ENCODE results near the gene CDK5RAP2.
A peak's percentile ranks its signal among the peaks of the same experiment; 100 is the strongest.
"Not testable (repeated sequence)": the region's sequence is repeated elsewhere in the genome, so short reads cannot be mapped to it uniquely, and the experiment has no call there.

CDK5RAP2 gene

DNA sequence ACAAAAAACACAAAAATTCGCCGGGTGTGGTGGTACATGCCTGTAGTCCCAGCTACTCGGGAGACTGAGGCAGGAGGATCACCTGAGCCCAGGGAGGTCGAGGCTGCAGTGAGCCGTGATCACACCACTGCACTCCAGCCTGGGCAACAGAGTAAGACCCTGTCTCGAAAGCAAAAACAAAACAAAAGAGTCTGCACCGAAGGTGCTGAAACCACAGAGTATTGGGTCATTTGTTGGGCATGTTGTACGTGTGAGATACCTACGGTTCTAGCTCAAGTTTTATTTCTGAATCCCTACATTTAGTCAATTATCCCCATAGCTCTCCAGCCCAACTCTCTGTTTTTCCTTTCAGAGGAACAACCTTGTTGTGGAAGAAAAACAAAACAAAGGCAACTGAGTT is 118.3 kb downstream of the CDK5RAP2 start:
- not testable (repeated sequence) for DNase-seq

DNA sequence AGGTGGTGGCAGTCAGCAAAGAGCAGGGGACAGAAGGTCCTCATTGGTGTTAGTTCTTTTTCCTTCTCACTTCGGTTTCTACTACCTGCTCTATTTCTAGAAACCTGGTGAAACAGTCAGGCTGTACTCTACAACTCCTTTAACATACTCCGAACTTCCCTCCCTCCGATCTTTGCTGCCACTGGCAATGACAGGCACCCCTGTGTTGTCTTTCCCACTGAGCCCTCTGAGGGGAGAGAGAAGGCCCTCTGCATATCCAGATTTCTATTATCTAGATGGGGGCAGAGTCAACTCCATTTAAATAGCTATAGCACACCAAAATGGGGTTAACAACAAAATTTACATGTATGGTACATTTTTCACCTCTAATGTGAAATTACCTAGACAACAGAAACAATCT is 123.7 kb downstream of the CDK5RAP2 start:
- no peak for DNase-seq

GRCh38 chr9:120454467-120454866 is 125.5 kb downstream of the CDK5RAP2 start:
- DNase-seq = no peak

DNA sequence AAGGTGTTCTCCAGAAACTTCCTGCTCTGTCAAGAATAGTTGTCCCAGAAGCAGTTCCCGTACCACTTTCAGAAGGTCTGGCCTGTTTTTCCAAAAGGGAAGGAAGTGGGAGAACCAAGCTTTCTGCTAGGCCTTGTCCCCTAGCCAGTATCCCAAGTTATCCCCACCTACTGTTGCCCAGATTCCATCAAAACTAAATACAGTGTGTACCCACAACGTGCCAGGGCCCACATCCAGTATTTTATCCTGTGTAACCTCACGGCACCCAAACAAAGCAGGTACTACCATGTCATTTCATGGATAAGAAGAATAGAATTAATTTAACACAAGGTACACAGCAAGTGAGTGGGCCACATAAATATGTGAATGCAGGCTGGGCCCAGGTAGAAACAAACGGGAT is 126.2 kb downstream of the CDK5RAP2 start:
- DNase-seq = no peak

DNA sequence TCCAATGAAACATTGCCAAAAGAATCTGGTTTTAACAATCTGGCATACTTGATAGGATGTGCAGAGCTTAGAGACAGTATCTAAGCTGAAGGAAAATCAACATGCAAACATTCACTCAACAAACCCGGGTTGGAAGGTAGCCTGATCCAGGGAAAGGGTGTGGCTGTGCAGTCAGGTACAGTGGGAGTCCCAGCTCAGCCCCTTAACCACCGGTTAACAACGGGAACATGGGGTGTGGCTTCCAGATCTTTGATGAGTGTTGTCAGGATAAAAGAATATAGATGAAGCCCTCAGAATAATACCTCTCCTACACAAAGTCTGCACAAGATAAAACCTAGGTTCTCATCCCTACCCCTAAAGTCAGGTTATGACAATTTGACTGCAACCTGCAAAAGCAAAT is 127.3 kb downstream of the CDK5RAP2 start:
- DNase-seq = no peak

GRCh38 chr9:120450916-120451315 is 129.1 kb downstream of the CDK5RAP2 start:
- DNase-seq = no peak

GRCh38 chr9:120449566-120449965 is 130.4 kb downstream of the CDK5RAP2 start:
- DNase-seq = no peak

DNA sequence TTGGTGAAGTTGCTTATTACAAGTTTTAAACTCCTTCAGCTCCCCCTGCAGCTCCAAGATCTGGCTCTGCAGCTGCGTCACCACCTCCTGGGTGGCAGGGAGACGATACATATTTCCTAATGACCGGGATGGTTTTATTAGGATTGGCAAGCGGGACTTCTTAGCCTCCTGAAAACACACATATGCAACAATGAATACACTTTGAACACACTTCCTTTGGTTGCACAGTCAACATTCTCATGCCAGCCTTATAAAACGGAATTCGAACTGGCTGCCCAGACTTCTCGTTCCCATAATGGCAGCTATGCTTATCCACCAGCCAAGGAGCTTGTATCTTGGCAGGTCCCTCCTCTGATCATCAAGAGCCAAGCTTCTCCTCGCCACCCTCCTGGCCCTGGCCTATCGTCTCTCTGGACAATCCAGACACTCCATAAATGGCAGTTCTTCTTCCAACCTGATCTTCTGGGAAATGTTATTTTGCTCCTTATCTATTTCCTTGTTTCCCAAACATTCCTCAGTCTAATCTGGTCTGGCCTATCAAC is 131.9 kb downstream of the CDK5RAP2 start:
- DNase-seq = no peak

DNA sequence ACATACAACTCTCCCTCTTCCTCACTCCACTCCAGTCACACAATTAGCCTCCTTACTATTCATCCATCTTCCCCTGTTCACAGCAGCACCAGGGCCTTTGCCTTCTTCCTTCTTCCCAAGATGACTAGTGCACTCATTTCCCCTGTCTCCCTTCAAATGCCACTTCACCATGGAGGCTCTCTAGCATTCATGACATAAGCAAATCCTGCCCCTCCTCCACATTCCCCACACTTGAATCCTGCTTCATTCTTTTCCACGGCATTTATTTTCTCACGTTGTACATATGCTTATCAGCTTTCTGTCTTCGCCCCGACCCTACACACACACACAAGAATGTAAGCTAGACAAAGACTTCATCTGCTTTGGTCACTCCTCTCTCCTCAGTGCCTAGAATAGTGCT is 133.3 kb downstream of the CDK5RAP2 start:
- no peak for DNase-seq

DNA sequence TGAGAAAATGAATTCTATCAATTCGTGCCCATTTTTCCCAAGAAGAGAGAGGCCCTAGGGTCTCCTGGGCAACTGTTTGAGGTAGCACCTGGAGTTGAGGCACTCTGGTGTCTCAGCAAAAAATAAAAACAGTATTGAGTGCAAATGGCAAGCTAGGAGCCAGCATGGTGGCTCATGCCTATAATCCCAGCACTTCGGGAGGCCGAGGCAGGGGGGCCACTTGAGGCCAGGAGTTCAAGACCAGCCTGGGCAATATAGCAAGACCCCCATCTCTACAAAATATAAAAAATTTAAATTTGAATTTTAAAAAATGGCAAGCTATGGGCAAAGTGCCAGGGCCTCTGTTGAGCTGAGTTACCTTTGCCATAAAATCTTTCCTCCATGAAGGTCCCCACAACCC is 136.0 kb downstream of the CDK5RAP2 start:
- no peak for DNase-seq

DNA sequence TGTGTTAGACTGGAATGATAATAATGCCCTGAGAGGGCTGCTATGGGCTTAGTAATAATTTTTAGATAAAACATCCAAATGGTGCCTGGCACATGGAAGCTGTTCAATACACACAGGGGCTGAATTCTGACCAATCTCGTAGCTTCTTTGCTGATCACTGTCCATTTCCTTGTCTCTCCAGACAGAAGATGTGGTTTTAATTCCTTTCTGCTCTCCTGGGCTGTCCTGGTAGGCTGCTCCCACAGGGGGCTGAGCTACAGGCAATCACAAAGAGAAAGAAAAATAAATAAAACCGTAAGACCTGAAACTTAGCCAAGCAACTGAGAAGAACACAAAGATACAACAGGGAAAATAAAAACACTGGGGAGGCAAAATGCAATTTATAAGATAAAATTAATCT is 136.5 kb downstream of the CDK5RAP2 start:
- DNase-seq = peak; percentile 39

GRCh38 chr9:120442308-120442995 is 137.5 kb downstream of the CDK5RAP2 start:
- DNase-seq = no peak

- peak; percentile 21 for DNase-seq
Observed at GRCh38 chr9:120441426-120442307, 138.3 kb downstream of the CDK5RAP2 start.

DNA sequence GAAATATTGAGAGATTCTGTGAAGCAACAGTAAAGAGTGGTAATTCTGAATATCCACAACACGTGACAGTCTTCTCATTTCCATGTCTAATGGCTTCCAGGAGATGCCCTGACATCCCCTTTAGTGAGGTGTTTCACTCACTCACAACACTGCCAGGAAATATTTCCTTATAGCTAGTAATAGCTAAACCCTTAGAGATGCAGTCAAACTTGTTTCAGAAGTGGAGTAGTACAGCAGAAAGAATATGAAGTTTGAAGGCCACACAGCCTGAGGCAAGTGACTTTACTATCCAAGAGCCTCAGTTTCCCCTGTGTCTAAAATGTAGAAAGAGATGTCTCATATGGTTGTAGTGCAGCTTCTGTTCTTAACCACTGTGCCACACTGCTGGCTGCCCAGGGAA is 139.2 kb downstream of the CDK5RAP2 start:
- DNase-seq = no peak

- DNase-seq = no peak
Observed at GRCh38 chr9:120439926-120440325, 140.0 kb downstream of the CDK5RAP2 start.

- DNase-seq = peak; percentile 50
Observed at GRCh38 chr9:120438836-120439546, 141.0 kb downstream of the CDK5RAP2 start.

GRCh38 chr9:120438111-120438510 is 141.9 kb downstream of the CDK5RAP2 start:
- peak; percentile 1 for DNase-seq

GRCh38 chr9:120436983-120437475 is 142.9 kb downstream of the CDK5RAP2 start:
- no peak for DNase-seq

DNA sequence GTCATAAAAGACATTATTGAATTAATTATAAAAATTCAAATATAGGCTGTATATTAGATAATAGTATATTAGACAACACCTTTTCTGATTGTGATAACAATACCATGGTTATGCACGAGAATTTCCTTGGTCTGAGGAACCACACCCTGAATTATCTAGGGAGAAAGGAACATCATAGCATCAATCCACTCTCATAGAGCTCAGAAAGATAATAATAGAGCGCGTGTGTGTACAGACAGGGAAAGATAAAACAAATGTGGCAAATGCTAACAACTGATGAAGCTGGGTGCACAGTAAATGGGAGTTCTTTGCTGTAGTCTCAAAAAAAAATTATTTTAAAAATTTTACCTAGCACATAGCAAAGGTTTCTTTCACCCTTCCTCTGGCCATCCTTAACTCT is 143.5 kb downstream of the CDK5RAP2 start:
- no peak for DNase-seq

DNA sequence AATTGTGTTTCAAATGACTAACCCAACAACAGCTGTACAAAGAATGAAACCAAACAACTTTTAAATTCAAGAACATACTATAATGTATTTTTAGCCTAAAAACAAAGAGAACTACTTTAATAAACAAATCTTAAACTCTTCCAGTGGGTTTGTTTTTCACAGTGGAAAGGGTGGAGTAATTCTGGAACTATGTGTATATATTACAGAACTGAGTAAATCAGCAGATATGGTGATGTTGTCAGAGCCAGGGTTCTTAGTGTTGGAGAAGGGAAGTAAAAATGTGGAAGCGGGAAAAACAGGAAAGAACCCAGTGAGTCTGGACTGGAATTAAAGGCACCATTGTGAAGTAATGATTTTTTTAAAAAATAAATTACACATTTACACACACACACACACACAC is 144.9 kb downstream of the CDK5RAP2 start:
- peak; percentile 80 for DNase-seq

DNA sequence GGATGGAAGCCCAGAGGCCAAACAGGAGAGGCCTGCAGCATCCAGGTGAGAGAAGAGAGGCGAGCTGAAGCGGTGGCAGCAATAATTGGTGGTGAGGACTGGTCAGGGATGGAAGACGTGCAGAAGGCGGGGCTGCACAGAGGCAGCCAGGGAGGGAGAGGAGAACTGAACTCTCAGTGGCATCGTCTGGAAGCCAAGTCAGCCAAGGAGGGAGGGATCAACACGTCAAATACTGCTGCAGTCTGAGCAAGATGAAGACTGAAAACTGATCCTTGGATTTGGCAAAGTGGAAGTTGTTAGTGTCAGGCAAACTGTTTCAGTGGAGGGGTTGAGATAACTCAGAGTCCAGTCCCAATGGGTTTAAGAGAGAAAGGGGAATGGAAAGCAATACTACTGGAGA is 145.4 kb downstream of the CDK5RAP2 start:
- DNase-seq = peak; percentile 71

DNA sequence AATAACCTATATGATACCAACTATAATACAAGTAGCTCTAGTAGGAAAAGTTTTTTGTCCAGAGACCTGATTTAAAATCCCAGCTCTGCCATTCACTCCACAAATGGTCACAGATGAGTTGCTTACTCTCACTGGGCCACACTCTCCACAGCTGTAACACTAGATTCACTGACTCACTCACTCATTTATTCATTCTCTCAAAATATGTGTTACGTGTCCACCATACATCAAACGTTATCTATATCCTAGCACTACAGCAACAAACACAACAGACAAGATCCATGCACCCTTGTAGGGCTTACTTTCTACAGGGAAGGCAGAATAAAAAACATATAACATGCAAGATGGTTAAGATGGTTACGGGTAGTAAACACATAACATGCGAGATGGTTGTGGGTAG is 146.3 kb downstream of the CDK5RAP2 start:
- DNase-seq = peak; percentile 65

GRCh38 chr9:120432600-120432999 is 147.4 kb downstream of the CDK5RAP2 start:
- no peak for DNase-seq
